Cardiac fibroblast (primary cell): Measurements from ENCODE around the gene C1orf21.
A peak's percentile ranks its signal among the peaks of the same experiment; 100 is the strongest.

Experiments used
- DNase-seq, 2 donors: peaks; one replicate each; pipeline versions ENCODE4 v3.0.0 to v3.0.0-alpha.2; 2010; ENCODE audit warnings: low read depth in 2 of 2
- H3K4me3 ChIP-seq, 2 donors: replicated peaks in 1 of 2; 1 replicate in 1 of 2; 2 replicates in 1 of 2; pipeline ENCODE4 v1.5.1; 2011; ENCODE audit warnings: low read depth in 2 of 2, low read length in 2 of 2, mild to moderate bottlenecking in 2 of 2, moderate library complexity in 1 of 2
- CTCF ChIP-seq: IDR thresholded peaks from one replicate; pipeline ENCODE4 v1.5.1; 2011; ENCODE audit warnings: low read depth, mild to moderate bottlenecking, low read length, inconsistent platforms

Gene C1orf21

GRCh38 chr1:184593597-184593996, 206.8 kb downstream of the C1orf21 start:
- no peak overlapping the region for H3K4me3 ChIP-seq
- peak in 1 of 2 donors; percentile 77 for DNase-seq
- no peak for TF ChIP-seq CTCF

- no peak for TF ChIP-seq CTCF
- H3K4me3 ChIP-seq, result no peak overlapping the region
- peak; percentile 42 to 86 for DNase-seq
These were observed 208.8 kb downstream of the C1orf21 start for GRCh38 chr1:184595596-184595995.

- TF ChIP-seq CTCF, result no peak
- no peak overlapping the region for H3K4me3 ChIP-seq
- no peak for DNase-seq
These were observed 210.3 kb downstream of the C1orf21 start for GRCh38 chr1:184596950-184597645.

DNA sequence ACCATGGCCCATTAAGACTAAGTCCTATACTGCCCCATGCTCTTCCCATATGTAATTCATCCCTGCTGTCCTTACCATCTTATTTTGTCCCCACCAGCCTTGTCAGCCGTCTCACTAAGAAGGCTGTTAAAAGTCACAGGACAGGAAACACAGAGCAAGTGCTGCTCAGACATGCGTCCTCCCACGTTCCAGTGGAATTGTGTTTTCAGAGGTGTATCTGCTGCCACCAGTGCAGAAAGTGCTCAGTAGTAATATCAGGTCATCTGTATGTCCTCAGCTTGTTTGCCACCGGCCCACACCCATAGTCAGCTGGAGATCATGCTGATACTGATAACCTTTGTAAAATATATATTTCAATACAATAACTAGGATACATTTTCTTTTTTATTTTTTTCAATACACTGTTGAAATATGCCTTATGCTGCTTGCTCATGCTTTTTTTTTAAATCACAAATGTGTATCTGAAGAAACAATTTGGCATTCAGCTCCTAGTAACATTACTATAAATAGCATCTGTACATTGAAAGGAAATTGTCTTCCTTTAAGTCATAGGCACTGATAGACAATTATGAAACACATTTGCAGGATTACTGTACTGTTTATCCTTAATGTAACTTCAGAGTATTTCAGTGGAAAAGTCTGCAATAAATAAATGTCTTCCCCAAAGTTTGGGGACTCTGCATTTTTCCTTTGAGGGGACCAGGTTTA, 211.0 kb downstream of the C1orf21 start:
- H3K4me3 ChIP-seq, result no peak overlapping the region
- DNase-seq, result peak; percentile 37 to 65
- no peak for TF ChIP-seq CTCF

DNA sequence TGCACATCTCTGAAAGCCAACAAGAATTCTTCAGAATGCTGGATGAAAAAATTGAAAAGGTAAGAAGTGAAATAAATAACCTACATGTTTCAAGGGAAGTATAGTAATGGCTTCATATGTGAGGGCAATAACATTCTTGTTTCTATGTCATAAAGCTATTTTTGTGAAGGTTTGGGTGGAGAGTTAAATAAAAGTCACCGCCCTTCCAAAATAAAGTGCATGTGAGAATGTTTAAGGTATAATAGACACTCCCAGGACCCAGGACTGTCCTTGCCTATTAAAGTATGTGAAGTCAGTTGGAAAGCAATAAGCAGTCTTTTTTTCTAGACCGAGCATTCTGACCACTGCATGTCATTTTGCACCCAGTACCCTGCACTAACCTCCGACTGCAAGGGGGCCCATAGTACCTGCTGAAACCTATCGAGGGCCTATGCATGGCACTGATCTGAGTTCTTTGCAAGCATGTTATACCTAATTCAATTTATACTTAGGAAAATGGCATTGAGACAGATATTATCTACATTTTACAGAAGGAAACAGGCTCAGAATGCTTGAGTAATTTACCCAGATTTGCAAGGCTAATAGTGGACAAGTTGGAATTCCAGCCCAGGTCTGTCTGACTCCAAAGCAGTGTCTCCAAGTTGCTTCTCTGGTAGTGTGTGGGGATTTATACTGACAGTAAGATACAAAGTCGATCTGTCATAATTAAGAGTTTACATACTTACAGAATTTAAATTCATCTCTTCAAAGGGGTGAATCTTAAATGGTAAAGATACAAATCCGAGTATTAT, 211.8 kb downstream of the C1orf21 start:
- H3K4me3 ChIP-seq, result no peak overlapping the region
- no peak for TF ChIP-seq CTCF
- DNase-seq, result no peak

- no peak overlapping the region for H3K4me3 ChIP-seq
- DNase-seq, result no peak
- TF ChIP-seq CTCF, result no peak
These were observed 217.5 kb downstream of the C1orf21 start for GRCh38 chr1:184604152-184604900.
